GM12878 (cell line): ENCODE measurements around the gene SMG9. TPM values are rescaled to one million over a fixed set of nuclear protein-coding genes. Genes with fewer than 3 reads are reported as not detected.

Experiments
- ATAC-seq: fragments of 200-7000 bp; cut with Tn5 transposase; 3 replicates; pipeline ENCODE4 v1.9.1; 2020; ENCODE audit warnings: mild to moderate bottlenecking, moderate library complexity
- BruUV-seq: library from RNA; stranded (reverse); fragments of 400-500 nt; replicated peaks from 2 replicates; lab custom pipeline; 2021; lab: Mats Ljungman, UMichigan
- CTCF ChIA-PET: fragments of 300-600 bp; sonication (Branson Sonifier 250); formaldehyde crosslinking; extraction: SDS; loops from one replicate; lab custom pipeline; 2021; ENCODE audit warnings: inconsistent platforms; lab: Yijun Ruan, JAX
- POLR2A ChIA-PET: fragments of 350-600 bp; formaldehyde crosslinking; extraction: SDS; loops from one replicate; lab custom pipeline; 2021; ENCODE audit warnings: inconsistent platforms; lab: Charles Lee
- RAD21 ChIA-PET: fragments of 300-600 bp; sonication (Branson Sonifier 250); formaldehyde crosslinking; loops from one replicate; lab custom pipeline; 2023; ENCODE audit warnings: antibody characterized with exemption; ENCODE audit not compliant: unreplicated experiment; lab: Charles Lee
- SMC1A ChIA-PET: fragments of 300-600 bp; sonication (Branson Sonifier 250); formaldehyde crosslinking; loops from one replicate; lab custom pipeline; 2023; ENCODE audit not compliant: unreplicated experiment, uncharacterized antibody; lab: Charles Lee
- DNase-seq: peaks from one replicate; pipeline ENCODE4 v3.0.0-alpha.2; 2011; ENCODE audit warnings: low read depth, low spot score
- FAIRE-seq: peaks from 3 replicates; lab custom pipeline; 2011; peaks lifted over from hg19 to GRCh38; lab: Jason Lieb, UNC
- H2AFZ ChIP-seq: 2 replicates; pipeline ENCODE4 v1.6.0; 2011; ENCODE audit warnings: low read depth, low read length, control low read depth; ENCODE audit not compliant: control insufficient read depth
- H3K27ac ChIP-seq: 2 replicates; pipeline ENCODE4 v1.5.1; 2011; ENCODE audit warnings: control low read depth; ENCODE audit not compliant: control insufficient read depth, insufficient read depth
- H3K27me3 ChIP-seq, 2 experiments: replicated peaks in 1 of 2; 2 replicates each; pipeline versions ENCODE4 v1.6.0 to v1.6.1; 2011; ENCODE audit warnings: low read length in 1 of 2; ENCODE audit not compliant: control insufficient read depth in 2 of 2, insufficient read depth in 2 of 2
- H3K36me3 ChIP-seq, 2 experiments: 2 replicates each; pipeline ENCODE4 v1.5.1; 2011; ENCODE audit warnings: low read length in 1 of 2; ENCODE audit not compliant: control insufficient read depth in 2 of 2, insufficient read depth in 2 of 2
- H3K4me1 ChIP-seq: 2 replicates; pipeline ENCODE4 v1.6.1; 2011; ENCODE audit warnings: mild to moderate bottlenecking, low read length, moderate library complexity, mixed read lengths; ENCODE audit not compliant: control insufficient read depth, insufficient read depth
- H3K4me2 ChIP-seq: 2 replicates; pipeline ENCODE4 v1.6.0; 2011; ENCODE audit warnings: control low read depth; ENCODE audit not compliant: control insufficient read depth, insufficient read depth
- H3K4me3 ChIP-seq: fragments of 200-600 bp; sonication (generic); 2 replicates; pipeline ENCODE4 v1.5.1; 2016
- H3K79me2 ChIP-seq: 2 replicates; pipeline ENCODE4 v1.6.0; 2011; ENCODE audit warnings: low read length; ENCODE audit not compliant: control insufficient read depth, insufficient read depth
- H3K9ac ChIP-seq: 2 replicates; pipeline ENCODE4 v1.8.0; 2011; ENCODE audit warnings: low read length, control low read depth, mixed read lengths; ENCODE audit not compliant: control insufficient read depth, insufficient read depth
- H3K9me3 ChIP-seq: replicated peaks from 3 replicates; pipeline ENCODE4 v1.5.1; 2011; ENCODE audit warnings: mild to moderate bottlenecking, low read length; ENCODE audit not compliant: control insufficient read depth, insufficient read depth
- H4K20me1 ChIP-seq: 2 replicates; pipeline ENCODE4 v1.6.0; 2011; ENCODE audit not compliant: control insufficient read depth, insufficient read depth
- BMI1 ChIP-seq: fragments of 450-650 bp; IDR thresholded peaks from 2 replicates; pipeline ENCODE4 v1.6.1; 2016; ENCODE audit warnings: mild to moderate bottlenecking, moderate library complexity, borderline replicate concordance
- EZH2 ChIP-seq: IDR thresholded peaks from 2 replicates; pipeline ENCODE4 v1.6.1; 2012; ENCODE audit warnings: low read depth, mild to moderate bottlenecking, control low read depth, inconsistent platforms, low read length, borderline replicate concordance; ENCODE audit not compliant: control insufficient read depth
- HDAC6 ChIP-seq: fragments of 200-600 bp; sonication (generic); IDR thresholded peaks from one replicate; pipeline ENCODE4 v1.8.0; 2017; ENCODE audit warnings: antibody characterized with exemption; ENCODE audit not compliant: unreplicated experiment
- MTA3 ChIP-seq: IDR thresholded peaks from 2 replicates; pipeline ENCODE4 v1.6.1; 2012; ENCODE audit warnings: low read length, inconsistent platforms, borderline replicate concordance
- POU2F2 ChIP-seq: IDR thresholded peaks from 3 replicates; pipeline ENCODE4 v1.6.1; 2011; ENCODE audit warnings: low read depth, mild to moderate bottlenecking, low read length, borderline replicate concordance
- RAD21 ChIP-seq: IDR thresholded peaks from 2 replicates; pipeline ENCODE4 v1.6.1; 2011; ENCODE audit warnings: mild to moderate bottlenecking, low read depth, low read length, moderate library complexity; ENCODE audit not compliant: insufficient read depth
- RUNX3 ChIP-seq: IDR thresholded peaks from 2 replicates; pipeline ENCODE4 v1.6.1; 2012; ENCODE audit warnings: low read length, inconsistent platforms
- SMAD1 ChIP-seq: fragments of 450-650 bp; IDR thresholded peaks from 2 replicates; pipeline ENCODE4 v1.6.1; 2018; ENCODE audit warnings: mild to moderate bottlenecking, low read depth; ENCODE audit not compliant: partially characterized antibody
- SREBF1 ChIP-seq: IDR thresholded peaks from 2 replicates; pipeline ENCODE4 v1.6.1; 2012; ENCODE audit warnings: mild to moderate bottlenecking, low read length
- TCF12 ChIP-seq: IDR thresholded peaks from 2 replicates; pipeline ENCODE4 v1.6.1; 2011; ENCODE audit warnings: low read depth, mild to moderate bottlenecking, low read length
- TCF7 ChIP-seq: IDR thresholded peaks from 2 replicates; pipeline ENCODE4 v1.6.1; 2014; ENCODE audit warnings: antibody characterized with exemption, borderline replicate concordance
- ZNF274 ChIP-seq: IDR thresholded peaks from one replicate; pipeline ENCODE4 v1.8.0; 2011; ENCODE audit not compliant: insufficient read length, insufficient read depth
- WGBS: methylation state at CpG from one replicate; pipeline ENCODE4 v1.1.6; 2016; ENCODE audit warnings: low lambda C conversion rate; ENCODE audit not compliant: insufficient replicate concordance, insufficient coverage; ENCODE audit errors: missing lambda C conversion rate; 5-methylcytosine and 5-hydroxymethylcytosine counted together
- in situ Hi-C: fragments of 300-500 bp; cut with MboI; formaldehyde crosslinking; loops from 9 replicates; pipeline ENCODE4 v1.14.3; 2018; ENCODE audit warnings: mixed read lengths
- intact Hi-C: fragments of 100-400 bp; cut with micrococcal nuclease; formaldehyde crosslinking; loops from one replicate; pipeline ENCODE4 v1.14.2; 2022; ENCODE audit not compliant: unreplicated experiment
- polyA plus RNA-seq, 11 experiments: library from polyadenylated mRNA; depleted of rRNA in 4 of 11; unstranded in 6 of 11; stranded (reverse) in 5 of 11; fragments of >200 nt; fragmentation: Nextera tagmentation in 4 of 11; fragmentation: Illumina TruSeq in 1 of 11; extraction: Ambion mirVana in 4 of 11; extraction: Trizol in 1 of 11; gene quantifications; 1 replicate in 1 of 11; 2 replicates in 10 of 11; pipeline versions ENCODE4 v1.2.1 to v1.2.3, GENCODE V29; 2011 to 2016; ENCODE audit warnings: inconsistent platforms in 2 of 11, missing spikeins in 2 of 11, low read depth in 1 of 11
- total RNA-seq, 4 experiments: library from RNA; depleted of rRNA in 3 of 4; stranded (reverse); fragments of >200 nt in 3 of 4; fragmentation: Illumina TruSeq in 1 of 4; extraction: Trizol in 1 of 4; gene quantifications; 2 replicates each; pipeline versions ENCODE4 v1.2.1 to v1.2.3, GENCODE V29; 2013 to 2021
- TF ChIP-seq, protein P1 (sequence below): fragments of 450-650 bp; IDR thresholded peaks from 2 replicates; pipeline ENCODE4 v1.6.1; 2018; ENCODE audit warnings: mild to moderate bottlenecking, low read depth, moderate library complexity; ENCODE audit not compliant: partially characterized antibody
- TF ChIP-seq, protein P2 (sequence below): fragments of 450-650 bp; IDR thresholded peaks from 2 replicates; pipeline ENCODE4 v1.6.1; 2016; ENCODE audit warnings: mild to moderate bottlenecking
- TF ChIP-seq, protein P3 (sequence below): fragments of 450-650 bp; IDR thresholded peaks from 2 replicates; pipeline ENCODE4 v1.6.1; 2017; ENCODE audit warnings: low read depth, mild to moderate bottlenecking, moderate library complexity

SMG9 gene
- total and polyA plus RNA-seq, 10 of the 15 experiments (the other 5 are each of a cell fraction or from before 2014, with no cell fraction given): 0.69 to 52.2 (median 28.1) TPM

DNA sequence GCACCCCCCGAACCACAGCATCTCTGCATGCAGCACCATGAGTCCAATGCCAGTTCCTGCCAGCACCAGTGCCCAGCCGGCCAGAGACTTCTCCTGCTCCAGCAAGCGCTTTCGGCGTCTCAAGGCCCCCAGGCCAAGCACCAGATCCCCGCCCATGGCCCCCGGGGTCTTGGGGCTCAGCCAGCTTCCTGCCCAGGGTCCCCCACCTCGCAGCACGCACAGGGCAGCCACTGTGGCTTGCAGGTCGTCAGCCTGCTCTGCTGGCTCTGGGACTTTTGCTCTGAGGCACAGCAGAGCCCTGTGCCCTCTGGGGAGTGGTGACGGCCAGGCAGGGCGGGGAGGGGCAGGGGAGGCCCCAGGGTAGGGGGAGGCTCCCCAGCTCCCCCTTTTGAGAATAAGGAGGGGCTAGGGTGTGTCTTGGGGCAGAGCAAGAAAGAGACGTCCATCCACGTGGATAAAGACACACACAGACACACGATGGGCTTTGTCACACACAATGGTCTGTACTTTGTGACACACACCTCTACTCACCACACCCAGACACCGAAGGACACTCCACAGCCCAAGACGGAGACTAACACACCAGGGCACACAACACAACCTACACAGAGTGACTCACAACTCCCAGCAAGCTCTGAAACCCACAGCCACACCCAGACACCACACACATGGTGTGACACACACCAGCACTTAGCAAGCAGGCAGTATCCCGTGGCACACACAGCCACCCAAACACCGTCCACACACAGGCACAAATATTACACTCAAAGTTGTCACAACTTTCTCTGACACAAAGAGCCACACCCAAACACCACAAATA is 26.2 kb upstream of the SMG9 start, which contains the start of gene KCNN4 (continued):
- TF ChIP-seq, protein P1, sequence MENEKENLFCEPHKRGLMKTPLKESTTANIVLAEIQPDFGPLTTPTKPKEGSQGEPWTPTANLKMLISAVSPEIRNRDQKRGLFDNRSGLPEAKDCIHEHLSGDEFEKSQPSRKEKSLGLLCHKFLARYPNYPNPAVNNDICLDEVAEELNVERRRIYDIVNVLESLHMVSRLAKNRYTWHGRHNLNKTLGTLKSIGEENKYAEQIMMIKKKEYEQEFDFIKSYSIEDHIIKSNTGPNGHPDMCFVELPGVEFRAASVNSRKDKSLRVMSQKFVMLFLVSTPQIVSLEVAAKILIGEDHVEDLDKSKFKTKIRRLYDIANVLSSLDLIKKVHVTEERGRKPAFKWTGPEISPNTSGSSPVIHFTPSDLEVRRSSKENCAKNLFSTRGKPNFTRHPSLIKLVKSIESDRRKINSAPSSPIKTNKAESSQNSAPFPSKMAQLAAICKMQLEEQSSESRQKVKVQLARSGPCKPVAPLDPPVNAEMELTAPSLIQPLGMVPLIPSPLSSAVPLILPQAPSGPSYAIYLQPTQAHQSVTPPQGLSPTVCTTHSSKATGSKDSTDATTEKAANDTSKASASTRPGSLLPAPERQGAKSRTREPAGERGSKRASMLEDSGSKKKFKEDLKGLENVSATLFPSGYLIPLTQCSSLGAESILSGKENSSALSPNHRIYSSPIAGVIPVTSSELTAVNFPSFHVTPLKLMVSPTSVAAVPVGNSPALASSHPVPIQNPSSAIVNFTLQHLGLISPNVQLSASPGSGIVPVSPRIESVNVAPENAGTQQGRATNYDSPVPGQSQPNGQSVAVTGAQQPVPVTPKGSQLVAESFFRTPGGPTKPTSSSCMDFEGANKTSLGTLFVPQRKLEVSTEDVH: no peak
- TF ChIP-seq EZH2 (no peak), POU2F2 (peak; percentile 85; the same call in 2 of the 3 replicates), ZNF274 (no peak), HDAC6 (no peak), RAD21 (no peak), TCF12 (peak; percentile 52; the same call in 1 of the 2 replicates)

DNA sequence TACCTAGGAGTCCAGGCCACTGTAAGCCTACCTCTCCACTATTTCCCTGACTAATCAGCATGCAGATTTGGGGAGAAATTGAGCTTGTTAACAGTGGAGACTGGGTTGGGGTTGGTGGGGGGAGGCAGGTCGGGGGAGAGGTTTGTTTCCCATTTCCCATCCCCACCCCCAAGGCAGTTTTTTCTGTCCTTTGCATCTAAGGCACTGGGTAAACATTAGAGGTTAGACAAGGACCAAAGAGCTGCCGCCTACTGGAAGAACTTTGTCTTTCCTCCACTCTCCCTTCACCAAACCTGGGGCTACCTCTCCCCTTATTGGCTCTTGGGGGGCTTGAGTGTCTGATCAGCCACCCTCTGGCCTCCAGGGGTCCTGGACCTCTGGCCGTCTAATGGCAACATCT is 25.1 kb upstream of the SMG9 start:
- intact Hi-C loops (loop anchor here (2.0 to 10.0 kb wide), 3 partner anchors 111 to 335 kb away; no protein-coding TSS in a partner anchor), in situ Hi-C loops (no loop called here)
- peaks cover 61% of the 10 kb centered on the region for H3K79me2 ChIP-seq
- no peak for DNase-seq
- peaks cover 0 to 4% of the 10 kb centered on the region in 2 experiments; a peak in 1 of 4 replicates for H3K36me3 ChIP-seq
- FAIRE-seq: no peak
- ATAC-seq: peak; percentile 36
- H3K9ac ChIP-seq: peak overlapping the region; percentile 88
- peak overlapping the region; percentile 100 for H3K4me3 ChIP-seq
- no peaks in the 10 kb centered on the region for H3K27me3 ChIP-seq
- no peaks in the 10 kb centered on the region for H3K9me3 ChIP-seq
- BruUV-seq: no TSS peak
- ChIA-PET SMC1A (interaction anchor here (1.1 to 8.3 kb wide), 7 partner anchors 10 to 255 kb away, joined by 3 to 325 read pairs (median 5); partner anchors contain the start of genes PLAUR and SMG9), RAD21 (interaction anchor here (0.9 to 7.4 kb wide), 7 partner anchors 9 to 111 kb away, joined by 3 to 148 read pairs (median 86); partner anchors contain the start of genes PLAUR and SMG9), POLR2A (interaction anchor here (0.5 to 8.4 kb wide), 9 partner anchors 20 to 222 kb away, joined by 3 to 389 read pairs (median 3); partner anchors contain the start of genes IRGQ, SMG9 and ZNF45), CTCF (interaction anchor here (2.5 to 9.2 kb wide), 4 partner anchors 10 to 111 kb away, joined by 8 to 324 read pairs (median 96); partner anchors contain the start of gene SMG9)
- peak overlapping the region; percentile 83 for H3K4me2 ChIP-seq
- no peaks in the 10 kb centered on the region for H4K20me1 ChIP-seq
- H3K27ac ChIP-seq: peak overlapping the region; percentile 95
- WGBS: 0% methylated on average over 3 of the region's 3 CpGs
- H3K4me1 ChIP-seq: peaks cover 69% of the 10 kb centered on the region
- no peak overlapping the region for H2AFZ ChIP-seq
- TF ChIP-seq EZH2 (no peak), SREBF1 (no peak), TCF7 (no peak), BMI1 (0 out of 2 replicates have a peak, but pooled peaks have one; percentile 9), MTA3 (no peak), RUNX3 (peak; percentile 44), SMAD1 (no peak)
- TF ChIP-seq, protein P2, sequence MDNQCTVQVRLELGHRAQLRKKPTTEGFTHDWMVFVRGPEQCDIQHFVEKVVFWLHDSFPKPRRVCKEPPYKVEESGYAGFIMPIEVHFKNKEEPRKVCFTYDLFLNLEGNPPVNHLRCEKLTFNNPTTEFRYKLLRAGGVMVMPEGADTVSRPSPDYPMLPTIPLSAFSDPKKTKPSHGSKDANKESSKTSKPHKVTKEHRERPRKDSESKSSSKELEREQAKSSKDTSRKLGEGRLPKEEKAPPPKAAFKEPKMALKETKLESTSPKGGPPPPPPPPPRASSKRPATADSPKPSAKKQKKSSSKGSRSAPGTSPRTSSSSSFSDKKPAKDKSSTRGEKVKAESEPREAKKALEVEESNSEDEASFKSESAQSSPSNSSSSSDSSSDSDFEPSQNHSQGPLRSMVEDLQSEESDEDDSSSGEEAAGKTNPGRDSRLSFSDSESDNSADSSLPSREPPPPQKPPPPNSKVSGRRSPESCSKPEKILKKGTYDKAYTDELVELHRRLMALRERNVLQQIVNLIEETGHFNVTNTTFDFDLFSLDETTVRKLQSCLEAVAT: 0 out of 2 replicates have a peak, but pooled peaks have one; percentile 39
- TF ChIP-seq, protein P3, sequence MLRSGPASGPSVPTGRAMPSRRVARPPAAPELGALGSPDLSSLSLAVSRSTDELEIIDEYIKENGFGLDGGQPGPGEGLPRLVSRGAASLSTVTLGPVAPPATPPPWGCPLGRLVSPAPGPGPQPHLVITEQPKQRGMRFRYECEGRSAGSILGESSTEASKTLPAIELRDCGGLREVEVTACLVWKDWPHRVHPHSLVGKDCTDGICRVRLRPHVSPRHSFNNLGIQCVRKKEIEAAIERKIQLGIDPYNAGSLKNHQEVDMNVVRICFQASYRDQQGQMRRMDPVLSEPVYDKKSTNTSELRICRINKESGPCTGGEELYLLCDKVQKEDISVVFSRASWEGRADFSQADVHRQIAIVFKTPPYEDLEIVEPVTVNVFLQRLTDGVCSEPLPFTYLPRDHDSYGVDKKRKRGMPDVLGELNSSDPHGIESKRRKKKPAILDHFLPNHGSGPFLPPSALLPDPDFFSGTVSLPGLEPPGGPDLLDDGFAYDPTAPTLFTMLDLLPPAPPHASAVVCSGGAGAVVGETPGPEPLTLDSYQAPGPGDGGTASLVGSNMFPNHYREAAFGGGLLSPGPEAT: 0 out of 2 replicates have a peak, but pooled peaks have one; percentile 25
